Bronchial epithelial cell (primary cell): ENCODE measurements around the gene ABCD1. TPM values are rescaled to one million over a fixed set of nuclear protein-coding genes. Genes with fewer than 3 reads are reported as not detected.
"Not testable (repeated sequence)": the region's sequence is repeated elsewhere in the genome, so short reads cannot be mapped to it uniquely, and the experiment has no call there.

ENCODE experiments used
- DNase-seq: peaks from one replicate; pipeline ENCODE4 v3.0.0-alpha.2; 2010; ENCODE audit warnings: low read depth
- FAIRE-seq: peaks from 2 replicates; lab custom pipeline; 2011; peaks lifted over from hg19 to GRCh38; lab: Jason Lieb, UNC
- H3K27me3 ChIP-seq: 2 replicates; pipeline ENCODE4 v1.5.1; 2011; ENCODE audit warnings: low read length; ENCODE audit not compliant: control insufficient read depth, insufficient read depth
- H3K36me3 ChIP-seq: 2 replicates; pipeline ENCODE4 v1.5.1; 2011; ENCODE audit warnings: low read length; ENCODE audit not compliant: control insufficient read depth, insufficient read depth
- H3K4me3 ChIP-seq: 2 replicates; pipeline ENCODE4 v1.5.1; 2011; ENCODE audit warnings: mild to moderate bottlenecking, low read depth, low read length, control low read depth
- CTCF ChIP-seq: IDR thresholded peaks from 2 replicates; pipeline ENCODE4 v1.5.1; 2011; ENCODE audit warnings: mild to moderate bottlenecking, moderate library complexity, low read length, control low read depth, inconsistent platforms; ENCODE audit not compliant: insufficient read depth, severe bottlenecking
- total RNA-seq: library from RNA; depleted of rRNA; stranded (reverse); fragments of >200 nt; gene quantifications from 2 replicates; pipeline ENCODE4 v1.2.1, GENCODE V29; 2014

The ABCD1 gene
- total RNA-seq, 1 donor from 2014 or later = 1.8 TPM

- H3K27me3 ChIP-seq = no peaks in the 10 kb centered on the region
- no peak for TF ChIP-seq CTCF
- DNase-seq = no peak
- H3K36me3 ChIP-seq = no peaks in the 10 kb centered on the region
- H3K4me3 ChIP-seq = no peak overlapping the region
- no peak for FAIRE-seq
Measured at GRCh38 chrX:153740631-153741222, 16.1 kb downstream of the ABCD1 start.

- no peak for FAIRE-seq
- DNase-seq = no peak
- no peaks in the 10 kb centered on the region for H3K27me3 ChIP-seq
- H3K4me3 ChIP-seq = no peak overlapping the region
- H3K36me3 ChIP-seq = no peaks in the 10 kb centered on the region
- TF ChIP-seq CTCF = no peak
Measured at GRCh38 chrX:153741446-153741845, 16.8 kb downstream of the ABCD1 start.

- H3K27me3 ChIP-seq, H3K36me3 ChIP-seq, H3K4me3 ChIP-seq, DNase-seq, FAIRE-seq: not testable (repeated sequence)
Measured at GRCh38 chrX:153742111-153742510, 17.5 kb downstream of the ABCD1 start.

- not testable (repeated sequence) for H3K4me3 ChIP-seq, FAIRE-seq, H3K36me3 ChIP-seq, DNase-seq, H3K27me3 ChIP-seq
Measured at GRCh38 chrX:153742796-153743467, 18.3 kb downstream of the ABCD1 start.

- DNase-seq = peak; percentile 28
- not testable (repeated sequence) for H3K4me3 ChIP-seq, FAIRE-seq, H3K36me3 ChIP-seq, H3K27me3 ChIP-seq
Measured at GRCh38 chrX:153743468-153744209, 19.0 kb downstream of the ABCD1 start.

GRCh38 chrX:153744210-153745066, 19.8 kb downstream of the ABCD1 start:
- FAIRE-seq = no peak
- no peak for DNase-seq
- peak; percentile 15 for TF ChIP-seq CTCF
- no peak overlapping the region for H3K4me3 ChIP-seq
- H3K36me3 ChIP-seq = no peaks in the 10 kb centered on the region
- H3K27me3 ChIP-seq = no peaks in the 10 kb centered on the region

- DNase-seq, FAIRE-seq, H3K4me3 ChIP-seq, H3K27me3 ChIP-seq, H3K36me3 ChIP-seq: not testable (repeated sequence)
Measured at GRCh38 chrX:153745067-153745433, 20.4 kb downstream of the ABCD1 start.
